COLO668 (cell line): ENCODE measurements around the gene LANCL2.
"Not testable (repeated sequence)": the region's sequence is repeated elsewhere in the genome, so short reads cannot be mapped to it uniquely, and the experiment has no call there.

Experiments
- DNase-seq: peaks from one replicate; lab custom pipeline; 2025; ENCODE audit not compliant: unreplicated experiment; lab: John Stamatoyannopoulos, UW

The LANCL2 gene

GRCh38 chr7:55402506-55402905 lies 37.4 kb downstream of the LANCL2 start:
- DNase-seq, result not testable (repeated sequence)

GRCh38 chr7:55405856-55406541 lies 40.9 kb downstream of the LANCL2 start:
- no peak for DNase-seq

- DNase-seq, result peak; percentile 27
Observed at GRCh38 chr7:55409482-55410225, 44.5 kb downstream of the LANCL2 start.

GRCh38 chr7:55410667-55411239 lies 45.6 kb downstream of the LANCL2 start:
- no peak for DNase-seq

GRCh38 chr7:55411844-55412243 lies 46.7 kb downstream of the LANCL2 start:
- DNase-seq, result no peak

- DNase-seq, result no peak
Observed at GRCh38 chr7:55413442-55413841, 48.3 kb downstream of the LANCL2 start.

GRCh38 chr7:55415173-55415778 lies 50.1 kb downstream of the LANCL2 start:
- peak; percentile 79 for DNase-seq

GRCh38 chr7:55417456-55417855 lies 52.3 kb downstream of the LANCL2 start:
- not testable (repeated sequence) for DNase-seq

- DNase-seq, result no peak
Observed at GRCh38 chr7:55420530-55420929, 55.4 kb downstream of the LANCL2 start.

GRCh38 chr7:55423277-55423711 lies 58.2 kb downstream of the LANCL2 start:
- no peak for DNase-seq

- no peak for DNase-seq
Observed at GRCh38 chr7:55423891-55424290, 58.8 kb downstream of the LANCL2 start.

GRCh38 chr7:55425141-55425752 lies 60.1 kb downstream of the LANCL2 start:
- no peak for DNase-seq

GRCh38 chr7:55426676-55427075 lies 61.5 kb downstream of the LANCL2 start:
- no peak for DNase-seq

- no peak for DNase-seq
Observed at GRCh38 chr7:55427342-55427741, 62.2 kb downstream of the LANCL2 start.

GRCh38 chr7:55427800-55428199 lies 62.7 kb downstream of the LANCL2 start:
- DNase-seq, result no peak

GRCh38 chr7:55429835-55430499 lies 64.8 kb downstream of the LANCL2 start:
- no peak for DNase-seq

- no peak for DNase-seq
Observed at GRCh38 chr7:55431898-55432297, 66.8 kb downstream of the LANCL2 start.

GRCh38 chr7:55432506-55432905 lies 67.4 kb downstream of the LANCL2 start:
- DNase-seq, result no peak

- peak; percentile 14 for DNase-seq
Observed at GRCh38 chr7:55432939-55433784, 68.0 kb downstream of the LANCL2 start.

- DNase-seq, result no peak
Observed at GRCh38 chr7:55435466-55435865, 70.3 kb downstream of the LANCL2 start.
